ENCODE measurements around the gene FBXO17. TPM values are rescaled to one million over a fixed set of nuclear protein-coding genes. Genes with fewer than 3 reads are reported as not detected.

FBXO17 gene
- total RNA-seq, 1 donor from 2014 or later = not detected

GRCh38 chr19:38894968-38895367, 80.6 kb downstream of the FBXO17 start:
- intact Hi-C loops (cut with micrococcal nuclease) = no loop called here

DNA sequence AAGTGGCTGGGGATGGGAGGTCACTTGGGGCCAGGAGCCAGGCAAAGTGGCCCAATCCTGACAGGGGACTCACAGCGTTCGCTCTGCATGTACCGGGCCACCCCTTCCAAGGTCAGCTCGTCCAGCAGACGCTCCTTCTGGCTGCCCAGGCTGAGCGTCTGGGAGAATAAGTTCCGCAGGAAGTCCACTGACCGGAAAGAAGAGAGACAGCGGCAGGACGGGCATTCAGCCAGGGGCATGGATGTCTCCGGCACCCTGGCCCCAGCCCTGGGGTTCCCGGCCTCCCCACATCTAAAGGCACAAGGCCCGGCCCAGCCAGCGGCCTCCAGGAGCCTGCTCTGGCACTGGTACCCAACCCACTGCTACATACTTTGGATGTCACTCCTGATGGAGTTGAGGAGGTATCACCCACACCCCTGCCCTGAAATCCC, 82.2 kb downstream of the FBXO17 start:
- intact Hi-C loops (cut with micrococcal nuclease) = no loop called here

DNA sequence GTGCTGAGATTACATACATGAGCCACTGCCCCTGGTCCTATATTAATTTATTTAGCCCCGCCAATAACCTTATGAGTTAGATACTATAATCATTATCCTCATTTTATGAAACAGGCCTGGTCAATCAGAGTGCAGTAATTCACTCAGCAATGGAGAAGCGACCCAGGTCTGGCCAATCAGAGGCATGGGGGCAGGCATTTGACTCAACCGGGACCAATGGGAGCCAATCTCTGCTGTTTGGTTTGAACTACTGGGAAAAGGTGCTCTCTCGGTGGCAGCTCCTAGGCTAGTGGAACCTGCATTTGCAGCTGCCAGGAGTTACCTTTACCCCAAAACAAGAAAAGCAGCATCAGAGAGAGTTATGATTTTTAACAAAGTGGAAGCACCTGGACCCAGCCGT, 82.7 kb downstream of the FBXO17 start:
- intact Hi-C loops (cut with micrococcal nuclease) = no loop called here

DNA sequence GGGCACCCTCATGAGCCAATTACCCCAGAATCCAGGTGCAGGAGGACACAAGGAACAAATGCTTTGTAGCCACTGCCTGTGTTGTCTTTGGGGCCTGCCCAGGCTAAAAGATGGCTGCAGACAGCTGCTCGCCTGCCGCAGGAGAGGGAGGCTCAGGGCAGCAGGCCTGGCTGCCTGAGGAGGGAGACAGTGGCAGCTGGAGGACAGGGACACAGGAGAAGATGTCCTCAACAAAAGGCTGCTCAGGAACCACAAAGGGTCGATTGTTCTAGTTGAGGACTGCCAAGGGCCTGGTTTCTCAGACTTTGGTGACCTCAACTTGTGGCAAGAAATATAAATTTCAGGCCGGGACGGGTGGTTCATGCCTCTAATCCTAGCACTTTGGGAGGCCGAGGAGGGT, 83.8 kb downstream of the FBXO17 start:
- intact Hi-C loops (cut with micrococcal nuclease) = no loop called here

Other genes starting within 250 kb of the FBXO17 start
- 4.4 and 4.7 TPM in 2 replicates for gene CAPN12, start 231.3 kb downstream of the FBXO17 start, total RNA-seq
- gene LGALS7, start 202.2 kb downstream of the FBXO17 start, total RNA-seq = not detected in 2 replicates
- not detected in 2 replicates for gene LGALS7B, start 186.5 kb downstream of the FBXO17 start, total RNA-seq
- 1.6 and 1.8 TPM in 2 replicates for gene LGALS4, start 162.8 kb downstream of the FBXO17 start, total RNA-seq
- 152 and 154 TPM in 2 replicates for gene ECH1, start 143.9 kb downstream of the FBXO17 start, total RNA-seq
- gene HNRNPL, start 125.8 kb downstream of the FBXO17 start, total RNA-seq = 515 and 536 TPM in 2 replicates
- 79.1 and 82.0 TPM in 2 replicates for gene RINL, start 97.5 kb downstream of the FBXO17 start, total RNA-seq
- gene SIRT2, start 76.1 kb downstream of the FBXO17 start, total RNA-seq = 56.7 TPM in 2 replicates
- 60.2 and 66.3 TPM in 2 replicates for gene NFKBIB, start 75.8 kb downstream of the FBXO17 start, total RNA-seq
- gene CCER2, start 63.6 kb downstream of the FBXO17 start, total RNA-seq = 1.9 TPM in 2 replicates
- gene SARS2, start 45.0 kb downstream of the FBXO17 start, total RNA-seq = 29.5 and 33.5 TPM in 2 replicates
- gene MRPS12, start 44.8 kb downstream of the FBXO17 start, total RNA-seq = 66.0 and 67.5 TPM in 2 replicates
- gene FBXO27, start 56.8 kb upstream of the FBXO17 start, total RNA-seq = not detected in 2 replicates
- gene ACP7, start 108.6 kb upstream of the FBXO17 start, total RNA-seq = not detected in 2 replicates
- gene PAK4, start 150.0 kb upstream of the FBXO17 start, total RNA-seq = 17.2 and 17.4 TPM in 2 replicates
- gene NCCRP1, start 221.2 kb upstream of the FBXO17 start, total RNA-seq = not detected in 2 replicates
- not detected in 2 replicates for gene SYCN, start 228.5 kb upstream of the FBXO17 start, total RNA-seq

All from T-helper 1 cell treated with Interleukin-12 subunit alpha and Interleukin-12 subunit beta and Interleukin-4 antibody, amounts not matched to agents 30 ng/mL and 1 ng/mL, for 36 hours (primary cell).